Purkinje cell (primary cell): Measurements from ENCODE around the gene CRYBG2. TPM values are rescaled to one million over a fixed set of nuclear protein-coding genes. Genes with fewer than 3 reads are reported as not detected.

Experiments
- polyA plus RNA-seq: library from polyadenylated mRNA; unstranded; fragments of >200 nt; fragmentation: Nextera tagmentation; gene quantifications from 2 replicates; pipeline ENCODE4 v1.2.1, GENCODE V29; 2014

CRYBG2 gene
- polyA plus RNA-seq: not detected in 2 replicates

GRCh38 chr1:26353976-26354820 lies at the start of gene CRYBG2:
Gene CRYBG2 (minus strand): TSS chr1:26354130. CDS start chr1:26346657, 7,473 bp downstream.

DNA sequence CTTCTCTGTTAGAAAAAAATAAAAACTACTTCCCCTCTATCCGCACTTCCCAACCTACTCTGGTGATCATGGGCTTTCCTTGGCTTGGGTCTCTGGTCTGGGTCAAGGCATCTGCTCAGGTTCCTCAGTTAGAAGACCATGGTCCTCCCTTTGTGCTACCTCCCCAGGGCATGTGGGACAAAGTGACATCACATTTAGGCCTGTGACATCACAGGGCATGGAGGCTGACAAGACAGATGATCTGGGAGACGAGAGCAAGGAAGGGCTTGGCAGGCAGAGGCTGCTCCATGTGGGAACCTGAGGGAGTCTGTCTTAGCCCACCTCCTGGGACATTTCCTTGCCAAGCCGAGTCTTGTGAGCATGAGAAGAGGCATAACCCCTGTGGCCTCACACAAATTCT lies 18.7 kb upstream of the CRYBG2 start, which contains the start of gene ZNF683:
TSS of gene ZNF683 (minus strand) at position 140 of the 400 bp plus-strand sequence. CDS start 4,179 bp downstream, outside the sequence.

GRCh38 chr1:26317612-26318337 lies 36.2 kb downstream of the CRYBG2 start, which contains the start of gene CD52:
Gene CD52 (plus strand): TSS chr1:26317958. CDS start chr1:26318018, 60 bp downstream.

DNA sequence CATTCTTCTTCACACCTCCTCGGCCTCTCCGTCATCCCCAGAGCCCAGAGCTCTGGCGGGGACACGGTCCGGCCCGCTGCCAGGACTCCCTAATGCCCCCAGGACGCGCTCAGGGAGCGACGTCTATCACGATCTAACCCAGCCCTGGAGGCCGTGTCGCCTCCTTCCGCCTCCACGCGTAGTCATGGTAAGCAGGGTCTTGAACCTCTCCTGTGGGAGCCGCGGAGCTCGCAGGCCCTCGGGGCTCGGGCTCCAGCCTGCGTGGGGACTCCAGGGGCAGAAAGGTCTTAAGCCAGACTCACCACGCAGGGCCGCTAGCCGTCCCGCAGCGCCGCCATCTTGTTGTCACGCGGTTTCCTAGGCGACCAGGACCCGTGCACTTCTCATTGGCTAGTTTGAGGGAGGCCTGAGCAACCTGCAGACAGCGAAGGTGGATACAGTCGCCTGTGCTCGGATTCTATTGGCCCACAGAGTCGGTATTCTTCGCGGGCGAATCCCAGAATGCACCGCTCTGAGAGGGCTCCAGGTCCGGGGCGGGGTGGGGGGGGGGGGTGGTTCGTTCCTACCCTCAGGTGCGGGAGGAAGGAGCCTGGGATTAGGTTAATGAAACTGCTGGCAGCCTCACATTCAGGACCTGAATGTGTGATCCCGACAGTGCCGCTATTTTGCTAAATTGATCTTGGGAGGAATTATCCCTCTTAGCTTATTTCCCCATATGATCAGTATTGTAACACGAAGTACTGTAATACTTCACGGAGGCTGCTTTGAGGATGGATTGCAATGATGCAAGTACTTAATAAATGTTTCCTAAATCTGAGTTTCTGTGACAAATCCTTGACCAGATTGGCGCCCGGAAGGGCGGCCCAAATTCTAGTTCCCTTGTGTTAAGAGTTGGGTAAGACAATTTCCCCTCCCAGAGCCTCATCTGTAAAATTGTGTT lies 47.4 kb downstream of the CRYBG2 start, which contains the start of gene UBXN11:
TSS of gene UBXN11 (minus strand) at position 347 of the 940 bp plus-strand sequence. CDS start 3,753 bp downstream, outside the sequence.

DNA sequence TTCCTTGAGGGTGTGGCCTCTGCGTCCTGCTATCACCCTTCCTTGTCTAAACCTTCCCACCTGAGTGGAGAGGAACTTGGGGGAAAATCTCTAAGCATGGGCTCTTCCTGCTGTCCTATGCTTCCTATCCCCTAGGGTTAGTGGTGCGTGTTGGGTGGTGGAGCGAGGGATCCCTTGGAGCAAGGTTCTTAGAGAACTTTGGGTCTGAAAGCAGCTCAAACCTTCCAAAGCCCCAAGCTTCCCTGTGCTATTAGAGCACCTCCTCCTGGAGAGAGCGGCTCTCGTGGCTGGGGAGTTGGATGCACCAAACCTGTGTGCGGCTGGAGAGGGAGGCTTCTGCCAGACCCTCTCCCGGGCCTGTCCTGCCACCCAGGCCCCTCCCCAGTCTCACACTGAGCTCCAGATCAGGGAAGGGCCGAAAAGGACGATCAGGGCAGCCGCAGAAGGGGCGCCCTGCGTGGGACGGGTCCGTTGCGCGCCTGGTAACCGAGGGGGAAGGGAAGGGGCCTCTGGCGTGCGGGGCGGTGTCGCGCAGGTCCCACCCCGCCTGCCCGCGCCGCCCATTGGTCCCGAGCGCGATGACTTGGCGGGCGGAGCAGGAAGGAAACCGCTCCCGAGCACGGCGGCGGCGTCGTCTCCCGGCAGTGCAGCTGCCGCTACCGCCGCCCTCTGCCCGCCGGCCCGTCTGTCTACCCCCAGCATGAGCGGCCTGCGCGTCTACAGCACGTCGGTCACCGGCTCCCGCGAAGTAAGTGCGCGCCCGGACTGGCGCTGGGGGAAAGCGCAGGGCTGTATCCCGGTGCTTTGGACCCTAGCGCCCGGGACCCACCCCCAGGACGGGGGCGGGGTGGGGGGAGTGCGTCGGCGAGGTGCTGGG lies 74.2 kb downstream of the CRYBG2 start, which contains the start of gene SH3BGRL3:
TSS of gene SH3BGRL3 (plus strand) at position 631 of the 877 bp plus-strand sequence. CDS start at position 701, 70 bp downstream.

Other genes starting within 250 kb of the CRYBG2 start
- 2.7 and 4.6 TPM in 2 replicates for gene PDIK1L, start 242.3 kb downstream of the CRYBG2 start, polyA plus RNA-seq
- gene FAM110D, start 195.1 kb downstream of the CRYBG2 start, polyA plus RNA-seq: 0.08 and 0.19 TPM in 2 replicates
- gene C1orf232, start 185.2 kb downstream of the CRYBG2 start, polyA plus RNA-seq: not detected in 2 replicates
- 12.0 and 13.6 TPM in 2 replicates for gene ZNF593, start 184.2 kb downstream of the CRYBG2 start, polyA plus RNA-seq
- not detected in 2 replicates for gene ZNF593OS, start 182.3 kb downstream of the CRYBG2 start, polyA plus RNA-seq
- 0.81 TPM in 1 of 2 replicates, not detected in the other for gene CNKSR1, start 176.6 kb downstream of the CRYBG2 start, polyA plus RNA-seq
- not detected in 2 replicates for gene CATSPER4, start 163.5 kb downstream of the CRYBG2 start, polyA plus RNA-seq
- 1.9 and 2.0 TPM in 2 replicates for gene CEP85, start 119.9 kb downstream of the CRYBG2 start, polyA plus RNA-seq
- gene SH3BGRL3, start 74.0 kb downstream of the CRYBG2 start, polyA plus RNA-seq: 300 and 473 TPM in 2 replicates
- 5.2 and 6.2 TPM in 2 replicates for gene UBXN11, start 47.5 kb downstream of the CRYBG2 start, polyA plus RNA-seq
- gene CD52, start 36.2 kb downstream of the CRYBG2 start, polyA plus RNA-seq: 2.4 TPM in 1 of 2 replicates, not detected in the other
- gene ZNF683, start 18.6 kb upstream of the CRYBG2 start, polyA plus RNA-seq: 0.34 TPM in 1 of 2 replicates, not detected in the other
- gene LIN28A, start 56.7 kb upstream of the CRYBG2 start, polyA plus RNA-seq: not detected in 2 replicates
- gene DHDDS, start 78.2 kb upstream of the CRYBG2 start, polyA plus RNA-seq: 30.1 and 38.5 TPM in 2 replicates
- 145 and 146 TPM in 2 replicates for gene HMGN2, start 118.3 kb upstream of the CRYBG2 start, polyA plus RNA-seq
- gene RPS6KA1, start 175.6 kb upstream of the CRYBG2 start, polyA plus RNA-seq: 0.10 and 0.42 TPM in 2 replicates